GM12878 (cell line): ENCODE results near the gene HIVEP2. TPM values are rescaled to one million over a fixed set of nuclear protein-coding genes. Genes with fewer than 3 reads are reported as not detected.

Experiments
- ASH2L ChIP-seq: fragments of 300-600, 200-600 bp; sonication (generic); IDR thresholded peaks from 2 replicates; pipeline ENCODE4 v1.6.1; 2017; ENCODE audit warnings: low read depth, mild to moderate bottlenecking, borderline replicate concordance
- BRCA1 ChIP-seq: IDR thresholded peaks from 2 replicates; pipeline ENCODE4 v1.6.1; 2011; ENCODE audit warnings: low read depth, low read length, improper control_type of control experiment
- CHD1 ChIP-seq: IDR thresholded peaks from 2 replicates; pipeline ENCODE4 v1.6.1; 2012; ENCODE audit warnings: low read depth, low read length, improper control_type of control experiment
- CREB1 ChIP-seq: IDR thresholded peaks from 2 replicates; pipeline ENCODE4 v1.6.1; 2012; ENCODE audit warnings: low read depth, mild to moderate bottlenecking, inconsistent platforms
- CREM ChIP-seq: IDR thresholded peaks from 2 replicates; pipeline ENCODE4 v1.6.1; 2014; ENCODE audit warnings: antibody characterized with exemption, low read depth
- EGR1 ChIP-seq, 2 experiments: IDR thresholded peaks; 1 replicate in 1 of 2; 2 replicates in 1 of 2; pipeline ENCODE4 v1.6.1; 2011 to 2012; ENCODE audit warnings: low read depth in 2 of 2, low read length in 2 of 2, borderline replicate concordance in 1 of 2, mild to moderate bottlenecking in 1 of 2, moderate library complexity in 1 of 2
- EP300 ChIP-seq, 2 experiments: fragments of 150-350 bp in 1 of 2; IDR thresholded peaks; 2 replicates each; pipeline ENCODE4 v1.6.1; 2011 to 2012; ENCODE audit warnings: low read depth in 2 of 2, low read length in 2 of 2, borderline replicate concordance in 1 of 2, improper control_type of control experiment in 1 of 2, inconsistent platforms in 1 of 2; ENCODE audit not compliant: control insufficient read depth in 1 of 2
- ESRRA ChIP-seq: IDR thresholded peaks from 2 replicates; pipeline ENCODE4 v1.6.1; 2012; ENCODE audit warnings: mild to moderate bottlenecking, low read length, improper control_type of control experiment
- FOXM1 ChIP-seq: IDR thresholded peaks from 2 replicates; pipeline ENCODE4 v1.6.1; 2012; ENCODE audit warnings: low read depth, mild to moderate bottlenecking, inconsistent platforms, low read length, moderate library complexity
- GABPA ChIP-seq: IDR thresholded peaks from 2 replicates; pipeline ENCODE4 v1.6.1; 2014; ENCODE audit warnings: antibody characterized with exemption, low read depth, mild to moderate bottlenecking, inconsistent platforms
- HDAC6 ChIP-seq: fragments of 200-600 bp; sonication (generic); IDR thresholded peaks from one replicate; pipeline ENCODE4 v1.8.0; 2017; ENCODE audit warnings: antibody characterized with exemption; ENCODE audit not compliant: unreplicated experiment
- IKZF1 ChIP-seq: fragments of 450-650 bp; conservative IDR thresholded peaks from 2 replicates; pipeline ENCODE4 v1.6.1; 2017; ENCODE audit warnings: antibody characterized with exemption, mild to moderate bottlenecking
- IRF4 ChIP-seq: IDR thresholded peaks from 2 replicates; pipeline ENCODE4 v1.6.1; 2011; ENCODE audit warnings: low read depth, low read length
- JUNB ChIP-seq: IDR thresholded peaks from 2 replicates; pipeline ENCODE4 v1.6.1; 2016; ENCODE audit warnings: antibody characterized with exemption, mild to moderate bottlenecking
- JUND ChIP-seq: IDR thresholded peaks from 2 replicates; pipeline ENCODE4 v1.6.1; 2012; ENCODE audit warnings: low read depth, mild to moderate bottlenecking, low read length, improper control_type of control experiment, moderate library complexity
- KDM1A ChIP-seq: fragments of 200-600 bp; sonication (generic); IDR thresholded peaks from 2 replicates; pipeline ENCODE4 v1.6.1; 2016; ENCODE audit warnings: borderline replicate concordance
- MEF2A ChIP-seq: IDR thresholded peaks from 2 replicates; pipeline ENCODE4 v1.6.1; 2011; ENCODE audit warnings: low read depth, mild to moderate bottlenecking, low read length, moderate library complexity; ENCODE audit not compliant: insufficient read depth
- MTA3 ChIP-seq: IDR thresholded peaks from 2 replicates; pipeline ENCODE4 v1.6.1; 2012; ENCODE audit warnings: low read length, inconsistent platforms, borderline replicate concordance
- NBN ChIP-seq: fragments of 450-650 bp; IDR thresholded peaks from 2 replicates; pipeline ENCODE4 v1.6.1; 2016
- NFYB ChIP-seq: IDR thresholded peaks from 2 replicates; pipeline ENCODE4 v1.6.1; 2011; ENCODE audit warnings: low read depth, mild to moderate bottlenecking, low read length, improper control_type of control experiment, moderate library complexity; ENCODE audit not compliant: insufficient read depth
- NR2C2 ChIP-seq: IDR thresholded peaks from 2 replicates; pipeline ENCODE4 v1.6.1; 2011; ENCODE audit warnings: borderline replicate concordance, low read depth; ENCODE audit not compliant: control insufficient read depth, insufficient read length
- PML ChIP-seq: IDR thresholded peaks from 2 replicates; pipeline ENCODE4 v1.6.1; 2012; ENCODE audit warnings: low read length, inconsistent platforms
- POU2F2 ChIP-seq: IDR thresholded peaks from 3 replicates; pipeline ENCODE4 v1.6.1; 2011; ENCODE audit warnings: low read depth, mild to moderate bottlenecking, low read length, borderline replicate concordance
- RBBP5 ChIP-seq: fragments of 200-600 bp; sonication (generic); conservative IDR thresholded peaks from 2 replicates; pipeline ENCODE4 v1.6.1; 2016
- SMARCA5 ChIP-seq: fragments of 450-650 bp; IDR thresholded peaks from 2 replicates; pipeline ENCODE4 v1.6.1; 2017; ENCODE audit warnings: mild to moderate bottlenecking
- SMC3 ChIP-seq: IDR thresholded peaks from 2 replicates; pipeline ENCODE4 v1.6.1; 2011; ENCODE audit warnings: low read length, improper control_type of control experiment, borderline replicate concordance
- TARDBP ChIP-seq: IDR thresholded peaks from 2 replicates; pipeline ENCODE4 v1.6.1; 2016; ENCODE audit warnings: borderline replicate concordance
- TCF12 ChIP-seq: IDR thresholded peaks from 2 replicates; pipeline ENCODE4 v1.6.1; 2011; ENCODE audit warnings: low read depth, mild to moderate bottlenecking, low read length
- ZNF384 ChIP-seq: IDR thresholded peaks from 2 replicates; pipeline ENCODE4 v1.6.1; 2012; ENCODE audit warnings: low read depth, mild to moderate bottlenecking, low read length, improper control_type of control experiment, borderline replicate concordance
- polyA plus RNA-seq, 11 experiments: library from polyadenylated mRNA; depleted of rRNA in 4 of 11; unstranded in 6 of 11; stranded (reverse) in 5 of 11; fragments of >200 nt; fragmentation: Nextera tagmentation in 4 of 11; fragmentation: Illumina TruSeq in 1 of 11; extraction: Ambion mirVana in 4 of 11; extraction: Trizol in 1 of 11; gene quantifications; 1 replicate in 1 of 11; 2 replicates in 10 of 11; pipeline versions ENCODE4 v1.2.1 to v1.2.3, GENCODE V29; 2011 to 2016; ENCODE audit warnings: inconsistent platforms in 2 of 11, missing spikeins in 2 of 11, low read depth in 1 of 11
- total RNA-seq, 4 experiments: library from RNA; depleted of rRNA in 3 of 4; stranded (reverse); fragments of >200 nt in 3 of 4; fragmentation: Illumina TruSeq in 1 of 4; extraction: Trizol in 1 of 4; gene quantifications; 2 replicates each; pipeline versions ENCODE4 v1.2.1 to v1.2.3, GENCODE V29; 2013 to 2021
- TF ChIP-seq, protein P1 (sequence below): IDR thresholded peaks from 2 replicates; pipeline ENCODE4 v1.6.1; 2012; ENCODE audit warnings: low read depth, low read length, improper control_type of control experiment
- TF ChIP-seq, protein P2 (sequence below): fragments of 450-650 bp; IDR thresholded peaks from 2 replicates; pipeline ENCODE4 v1.6.1; 2016; ENCODE audit warnings: mild to moderate bottlenecking, moderate library complexity, borderline replicate concordance

The HIVEP2 gene
- total and polyA plus RNA-seq, 10 of the 15 experiments (the other 5 are each of a cell fraction or from before 2014, with no cell fraction given), result 1.2 to 15.7 (median 10.2) TPM

DNA sequence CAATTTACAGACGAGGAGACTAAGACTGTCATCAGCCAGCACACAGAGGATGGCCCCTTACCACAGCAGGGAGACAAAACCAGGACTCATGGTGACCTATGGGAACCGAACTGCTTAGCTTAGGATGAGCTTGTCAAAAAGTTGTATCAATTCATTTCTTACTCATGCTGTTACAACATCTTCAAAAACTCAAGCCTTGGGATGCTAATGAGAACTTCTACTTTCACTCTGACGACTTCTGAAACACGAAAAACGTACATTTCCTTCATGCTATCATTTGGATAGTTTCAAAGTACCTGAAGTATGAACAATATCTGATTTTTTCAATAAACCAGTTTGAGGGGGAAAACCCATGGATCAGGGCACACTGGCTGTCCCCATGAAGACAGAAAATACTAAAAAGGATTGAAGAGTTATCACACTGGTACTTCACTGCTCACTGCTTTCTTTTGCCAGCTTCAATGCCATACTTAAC, 31.9 kb downstream of the HIVEP2 start (continued):
- TF ChIP-seq, protein P1, sequence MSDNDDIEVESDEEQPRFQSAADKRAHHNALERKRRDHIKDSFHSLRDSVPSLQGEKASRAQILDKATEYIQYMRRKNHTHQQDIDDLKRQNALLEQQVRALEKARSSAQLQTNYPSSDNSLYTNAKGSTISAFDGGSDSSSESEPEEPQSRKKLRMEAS, result no peak
- peak; percentile 78 for TF ChIP-seq MEF2A
- TF ChIP-seq EGR1 (IDR thresholded peaks at IDR 0.05; ENCODE audit: borderline replicate concordance in 1 of 2, low read depth in 2 of 2, low read length in 2 of 2), result peak in 1 of 2 experiments; percentile 20; a peak in 1 of 3 replicates
- peak; percentile 80; the same call in 1 of the 2 replicates for TF ChIP-seq MTA3
- TF ChIP-seq NBN, result no peak
- TF ChIP-seq JUNB, result peak; percentile 95
- TF ChIP-seq CREB1, result peak; percentile 35; the same call in 1 of the 2 replicates
- no peak for TF ChIP-seq KDM1A
- no peak; the same call in 1 of the 2 replicates for TF ChIP-seq FOXM1
- no peak for TF ChIP-seq NFYB
- 0 out of 2 replicates have a peak, but pooled peaks have one; percentile 77 for TF ChIP-seq PML
- TF ChIP-seq TCF12, result no peak
- TF ChIP-seq CREM, result peak; percentile 67
- TF ChIP-seq RBBP5, result no peak
- no peak for TF ChIP-seq TARDBP
- no peak for TF ChIP-seq ASH2L
- peak; percentile 65; the same call in 1 of the 2 replicates for TF ChIP-seq IRF4
- 0 out of 2 replicates have a peak, but pooled peaks have one; percentile 22 for TF ChIP-seq GABPA
- no peak for TF ChIP-seq BRCA1
- no peak for TF ChIP-seq HDAC6
- TF ChIP-seq, protein P2, sequence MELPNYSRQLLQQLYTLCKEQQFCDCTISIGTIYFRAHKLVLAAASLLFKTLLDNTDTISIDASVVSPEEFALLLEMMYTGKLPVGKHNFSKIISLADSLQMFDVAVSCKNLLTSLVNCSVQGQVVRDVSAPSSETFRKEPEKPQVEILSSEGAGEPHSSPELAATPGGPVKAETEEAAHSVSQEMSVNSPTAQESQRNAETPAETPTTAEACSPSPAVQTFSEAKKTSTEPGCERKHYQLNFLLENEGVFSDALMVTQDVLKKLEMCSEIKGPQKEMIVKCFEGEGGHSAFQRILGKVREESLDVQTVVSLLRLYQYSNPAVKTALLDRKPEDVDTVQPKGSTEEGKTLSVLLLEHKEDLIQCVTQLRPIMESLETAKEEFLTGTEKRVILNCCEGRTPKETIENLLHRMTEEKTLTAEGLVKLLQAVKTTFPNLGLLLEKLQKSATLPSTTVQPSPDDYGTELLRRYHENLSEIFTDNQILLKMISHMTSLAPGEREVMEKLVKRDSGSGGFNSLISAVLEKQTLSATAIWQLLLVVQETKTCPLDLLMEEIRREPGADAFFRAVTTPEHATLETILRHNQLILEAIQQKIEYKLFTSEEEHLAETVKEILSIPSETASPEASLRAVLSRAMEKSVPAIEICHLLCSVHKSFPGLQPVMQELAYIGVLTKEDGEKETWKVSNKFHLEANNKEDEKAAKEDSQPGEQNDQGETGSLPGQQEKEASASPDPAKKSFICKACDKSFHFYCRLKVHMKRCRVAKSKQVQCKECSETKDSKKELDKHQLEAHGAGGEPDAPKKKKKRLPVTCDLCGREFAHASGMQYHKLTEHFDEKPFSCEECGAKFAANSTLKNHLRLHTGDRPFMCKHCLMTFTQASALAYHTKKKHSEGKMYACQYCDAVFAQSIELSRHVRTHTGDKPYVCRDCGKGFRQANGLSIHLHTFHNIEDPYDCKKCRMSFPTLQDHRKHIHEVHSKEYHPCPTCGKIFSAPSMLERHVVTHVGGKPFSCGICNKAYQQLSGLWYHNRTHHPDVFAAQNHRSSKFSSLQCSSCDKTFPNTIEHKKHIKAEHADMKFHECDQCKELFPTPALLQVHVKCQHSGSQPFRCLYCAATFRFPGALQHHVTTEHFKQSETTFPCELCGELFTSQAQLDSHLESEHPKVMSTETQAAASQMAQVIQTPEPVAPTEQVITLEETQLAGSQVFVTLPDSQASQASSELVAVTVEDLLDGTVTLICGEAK, result no peak
- 0 out of 2 replicates have a peak, but pooled peaks have one; percentile 79 for TF ChIP-seq SMARCA5
- 0 out of 2 replicates have a peak, but pooled peaks have one; percentile 2 for TF ChIP-seq CHD1
- TF ChIP-seq ESRRA, result no peak
- TF ChIP-seq IKZF1, result no peak
- no peak; the same call in 1 of the 2 replicates for TF ChIP-seq SMC3
- peak; percentile 26; the same call in 1 of the 3 replicates for TF ChIP-seq POU2F2
- TF ChIP-seq NR2C2, result no peak
- TF ChIP-seq JUND, result peak; percentile 73; the same call in 1 of the 2 replicates
- peak in 1 of 2 experiments; percentile 71; a peak in 1 of 4 replicates for TF ChIP-seq EP300 (IDR thresholded peaks at IDR 0.05; ENCODE audit: borderline replicate concordance in 1 of 2, control insufficient read depth in 1 of 2, low read depth in 2 of 2, low read length in 2 of 2)
- no peak for TF ChIP-seq ZNF384
